Adrenal gland (tissue), 12 donors: ENCODE data around the gene TREM2. TPM values are rescaled to one million over a fixed set of nuclear protein-coding genes. Genes with fewer than 3 reads are reported as not detected.

ENCODE experiments used
- DNase-seq, 7 donors: peaks; one replicate each; pipeline ENCODE4 v3.0.0-alpha.2; 2019 to 2020
- H3K27ac ChIP-seq, 5 donors: fragments of 200-600 bp; sonication (generic) in 4 of 5; 1 replicate in 3 of 5; 2 replicates in 2 of 5; pipeline versions ENCODE4 v1.5.1 to v1.8.0; 2016 to 2020; ENCODE audit warnings: mild to moderate bottlenecking in 1 of 5
- H3K27me3 ChIP-seq: fragments of 200-600 bp; 2 replicates; pipeline ENCODE4 v1.8.0; 2021
- H3K36me3 ChIP-seq, 2 donors: fragments of 200-600 bp; replicated peaks in 1 of 2; 1 replicate in 1 of 2; 2 replicates in 1 of 2; pipeline versions ENCODE4 v1.5.1 to v1.8.0; 2018 to 2022
- H3K4me1 ChIP-seq, 2 donors: fragments of 200-600 bp; replicated peaks in 1 of 2; 1 replicate in 1 of 2; 2 replicates in 1 of 2; pipeline versions ENCODE4 v1.5.1 to v1.8.0; 2018 to 2021
- H3K4me3 ChIP-seq, 4 donors: fragments of 200-600 bp; sonication (generic) in 3 of 4; one replicate each; pipeline ENCODE4 v1.5.1; 2016 to 2018
- H3K9me3 ChIP-seq, 3 donors: fragments of 200-600 bp; sonication (generic) in 1 of 3; replicated peaks in 1 of 3; 1 replicate in 2 of 3; 2 replicates in 1 of 3; pipeline versions ENCODE4 v1.5.1 to v1.8.0; 2016 to 2021
- POLR2A ChIP-seq, 2 donors: fragments of 450-650 bp; IDR thresholded peaks; one replicate each; pipeline ENCODE4 v1.6.1; 2017; ENCODE audit warnings: antibody characterized with exemption in 2 of 2, mild to moderate bottlenecking in 2 of 2, moderate library complexity in 1 of 2
- WGBS, 4 donors: extraction: QIAGEN DNeasy Blood & Tissue Kit in 2 of 4; methylation state at CpG; one replicate each; pipeline versions ENCODE4 v1.1.5 to v1.1.7; 2013 to 2017; 5-methylcytosine and 5-hydroxymethylcytosine counted together
- intact Hi-C, 2 donors: fragments of 100-400 bp; cut with DNase I; formaldehyde crosslinking; loops; one replicate each; pipeline versions ENCODE4 v1.14.1 to v1.15.0; 2022 to 2023
- polyA plus RNA-seq, 3 donors: library from polyadenylated mRNA; stranded (reverse); fragments of 200-250 nt in 2 of 3; fragments of 350-450 nt in 1 of 3; fragmentation: Illumina TruSeq in 1 of 3; extraction: RNeasy Lipid Tissue Mini Kit (QIAGEN cat#74804) in 1 of 3; gene quantifications; one replicate each; pipeline ENCODE4 v1.2.3, GENCODE V29; 2013 to 2014
- total RNA-seq, 9 donors: library from RNA; depleted of rRNA in 4 of 9; stranded (reverse); fragments of >200 nt in 4 of 9; fragments of 120-200 nt in 1 of 9; fragmentation: NEBNext Ultra II Directional in 1 of 9; extraction: Animal tissue kit (Norgen Biotek cat#: 25700) in 1 of 9; gene quantifications; one replicate each; pipeline versions ENCODE4 v1.1.0 to v1.2.4, GENCODE V29; 2013 to 2023
- TF ChIP-seq, protein P1 (sequence below), 6 experiments: fragments of 450-650 bp in 4 of 6; fragments of 200-600 bp in 2 of 6; sonication (generic) in 1 of 6; IDR thresholded peaks; 1 replicate in 5 of 6; 2 replicates in 1 of 6; pipeline versions ENCODE4 v1.5.1 to v1.8.0; 2016 to 2021; ENCODE audit warnings: antibody characterized with exemption in 6 of 6, mild to moderate bottlenecking in 2 of 6, moderate library complexity in 1 of 6
- donor health status: healthy with polysubstance abuse.
- donor health status: Bipolar disorder and iron deficiency.
- donor health status: DM: yes; HTN: yes; CAD: no.
- donor health status: DM: no; HTN: no; CAD: no.
- donor health status: DM: no; HTN: no; CAD: no.
- donor health status: DM: yes; HTN: yes; CAD: no.

Gene TREM2
- total and polyA plus RNA-seq, 12 donors, result 0.67 to 42.5 (median 18.6) TPM

DNA sequence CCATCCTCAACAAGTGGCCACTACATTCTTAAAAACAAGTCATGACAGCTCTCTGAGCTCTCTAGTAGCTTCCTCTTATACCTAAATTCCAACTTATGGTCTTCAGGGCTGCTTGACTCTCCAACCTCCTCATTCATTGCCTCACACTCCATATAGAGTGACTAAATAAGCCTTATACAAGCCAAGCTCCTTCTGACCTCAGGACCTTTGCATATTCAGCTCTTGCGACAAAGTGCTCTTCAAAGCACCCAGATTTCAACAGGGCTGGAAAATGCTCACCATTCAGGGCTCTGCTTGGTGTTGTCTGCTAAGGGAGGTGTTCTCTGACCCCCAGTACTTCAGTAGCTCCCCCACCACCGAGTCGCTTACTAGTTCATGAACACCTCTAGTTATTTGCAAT lies 34.3 kb upstream of the TREM2 start:
- no peak for DNase-seq
- no peaks in the 10 kb centered on the region for H3K9me3 ChIP-seq
- no peaks in the 10 kb centered on the region for H3K4me1 ChIP-seq
- intact Hi-C loops, result no loop called here
- H3K4me3 ChIP-seq, result no peak overlapping the region
- WGBS, 4 donors, result 91 to 97% (median 94%) methylated on average over 3 of the region's 3 CpGs
- H3K27ac ChIP-seq, result no peak overlapping the region
- peaks cover 6% of the 10 kb centered on the region for H3K27me3 ChIP-seq
- TF ChIP-seq, protein P1, sequence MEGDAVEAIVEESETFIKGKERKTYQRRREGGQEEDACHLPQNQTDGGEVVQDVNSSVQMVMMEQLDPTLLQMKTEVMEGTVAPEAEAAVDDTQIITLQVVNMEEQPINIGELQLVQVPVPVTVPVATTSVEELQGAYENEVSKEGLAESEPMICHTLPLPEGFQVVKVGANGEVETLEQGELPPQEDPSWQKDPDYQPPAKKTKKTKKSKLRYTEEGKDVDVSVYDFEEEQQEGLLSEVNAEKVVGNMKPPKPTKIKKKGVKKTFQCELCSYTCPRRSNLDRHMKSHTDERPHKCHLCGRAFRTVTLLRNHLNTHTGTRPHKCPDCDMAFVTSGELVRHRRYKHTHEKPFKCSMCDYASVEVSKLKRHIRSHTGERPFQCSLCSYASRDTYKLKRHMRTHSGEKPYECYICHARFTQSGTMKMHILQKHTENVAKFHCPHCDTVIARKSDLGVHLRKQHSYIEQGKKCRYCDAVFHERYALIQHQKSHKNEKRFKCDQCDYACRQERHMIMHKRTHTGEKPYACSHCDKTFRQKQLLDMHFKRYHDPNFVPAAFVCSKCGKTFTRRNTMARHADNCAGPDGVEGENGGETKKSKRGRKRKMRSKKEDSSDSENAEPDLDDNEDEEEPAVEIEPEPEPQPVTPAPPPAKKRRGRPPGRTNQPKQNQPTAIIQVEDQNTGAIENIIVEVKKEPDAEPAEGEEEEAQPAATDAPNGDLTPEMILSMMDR (IDR thresholded peaks at IDR 0.05), result no peak
- TF ChIP-seq POLR2A (IDR thresholded peaks at IDR 0.05), result no peak
- no peaks in the 10 kb centered on the region for H3K36me3 ChIP-seq

DNA sequence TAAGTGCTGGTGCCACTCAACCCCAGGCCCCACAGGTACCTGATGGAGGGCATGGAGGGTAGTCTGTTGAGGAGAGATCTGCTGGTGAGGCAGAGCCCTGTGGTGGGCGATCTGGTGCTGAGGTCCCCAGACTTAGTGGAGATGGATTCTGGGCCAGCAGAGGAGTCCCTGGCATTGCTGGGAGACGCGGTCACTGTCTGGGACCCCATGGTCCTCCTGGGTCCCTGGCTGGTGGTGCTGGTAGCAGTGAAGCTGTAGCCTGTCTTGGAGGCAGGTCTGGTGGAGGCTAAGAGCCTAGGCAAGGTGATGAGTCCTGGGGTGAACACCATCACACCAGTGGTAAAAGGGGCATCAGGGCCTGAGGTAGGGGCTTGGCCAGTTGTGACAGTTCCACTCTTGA lies 31.5 kb upstream of the TREM2 start:
- TF ChIP-seq, protein P1 (IDR thresholded peaks at IDR 0.05), result no peak
- no peak for TF ChIP-seq POLR2A (IDR thresholded peaks at IDR 0.05)
- H3K27me3 ChIP-seq, result peaks cover 6% of the 10 kb centered on the region
- H3K9me3 ChIP-seq, result no peaks in the 10 kb centered on the region
- H3K27ac ChIP-seq, result no peak overlapping the region
- H3K36me3 ChIP-seq, result no peaks in the 10 kb centered on the region
- no peak for DNase-seq
- H3K4me3 ChIP-seq, result no peak overlapping the region
- 60 to 91% (median 86%) methylated on average over 1 to 3 of the region's 3 CpGs for WGBS, 4 donors
- H3K4me1 ChIP-seq, result no peaks in the 10 kb centered on the region
- intact Hi-C loops, result no loop called here

DNA sequence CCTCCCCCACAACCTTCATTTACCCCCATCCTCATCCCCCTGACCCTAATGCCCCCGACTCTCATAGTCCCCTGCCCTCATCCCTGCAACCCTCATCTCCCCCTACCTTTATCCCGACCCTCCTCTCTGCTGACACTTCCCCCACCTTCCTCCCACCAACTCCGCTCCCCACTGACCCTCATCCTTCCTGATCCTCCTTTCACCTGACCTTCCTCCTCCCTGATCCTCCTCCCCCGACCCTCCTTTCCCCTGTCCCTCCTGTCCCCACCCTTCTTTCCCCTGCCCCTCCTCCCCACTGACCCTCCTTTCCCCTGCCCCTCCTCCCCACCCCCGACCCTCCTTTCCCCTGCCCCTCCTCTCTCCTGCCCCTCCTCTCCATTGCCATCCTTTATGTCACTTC lies 31.0 kb upstream of the TREM2 start:
- TF ChIP-seq POLR2A (IDR thresholded peaks at IDR 0.05), result no peak
- TF ChIP-seq, protein P1 (IDR thresholded peaks at IDR 0.05), result no peak
- Histone ChIP-seq H3K36me3 (no peaks in the 10 kb centered on the region), H3K4me3 (no peak overlapping the region), H3K9me3 (no peaks in the 10 kb centered on the region), H3K27me3 (peaks cover 6% of the 10 kb centered on the region), H3K27ac (no peak overlapping the region), H3K4me1 (no peaks in the 10 kb centered on the region)
- DNase-seq, result no peak
- intact Hi-C loops, result no loop called here
- WGBS, 4 donors, result 51 to 73% (median 59%) methylated on average over 3 to 5 of the region's 5 CpGs

DNA sequence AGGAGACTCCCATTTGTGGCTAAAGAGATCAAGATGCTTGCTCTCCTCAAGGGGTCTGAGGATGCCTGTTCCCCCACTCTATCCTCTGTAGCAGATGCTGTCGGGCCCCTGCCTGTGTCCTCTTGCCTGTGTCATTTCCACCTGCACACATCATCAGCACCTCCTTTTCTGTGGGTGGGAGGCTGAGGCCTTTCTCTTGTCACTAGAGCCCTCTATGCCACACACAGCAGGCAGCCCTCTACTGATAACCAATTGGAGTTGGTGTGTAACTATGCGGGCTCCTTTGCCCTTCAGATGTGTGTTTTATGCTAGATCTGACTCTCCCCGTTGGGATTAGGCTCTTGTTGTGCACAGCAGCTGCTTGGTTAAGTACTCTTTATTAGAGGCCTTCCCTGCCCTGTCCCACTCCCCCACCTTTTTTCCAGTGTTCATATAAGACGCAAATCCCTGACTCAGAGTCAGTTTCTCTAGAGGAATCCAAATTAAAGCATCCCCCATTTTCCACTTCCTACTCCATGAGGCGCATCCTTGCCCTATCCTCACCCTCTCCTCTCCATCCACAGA lies 30.3 kb upstream of the TREM2 start:
- intact Hi-C loops, result no loop called here
- TF ChIP-seq, protein P1 (IDR thresholded peaks at IDR 0.05), result no peak
- no peak for TF ChIP-seq POLR2A (IDR thresholded peaks at IDR 0.05)
- DNase-seq, result no peak
- Histone ChIP-seq H3K4me1 (no peaks in the 10 kb centered on the region), H3K27me3 (peaks cover 6% of the 10 kb centered on the region), H3K9me3 (no peaks in the 10 kb centered on the region), H3K36me3 (no peaks in the 10 kb centered on the region), H3K27ac (no peak overlapping the region), H3K4me3 (no peak overlapping the region)
- 81 to 88% (median 83%) methylated on average over 5 of the region's 5 CpGs for WGBS, 4 donors
